NOMO-1 (cell line): ENCODE data around the gene GPR139.

Experiments
- DNase-seq, 2 experiments: peaks; one replicate each; lab custom pipeline; 2025; ENCODE audit not compliant: unreplicated experiment in 2 of 2; lab: John Stamatoyannopoulos, UW

The GPR139 gene

GRCh38 chr16:20056436-20056835 lies 17.3 kb downstream of the GPR139 start:
- no peak for DNase-seq

GRCh38 chr16:20053336-20053735 lies 20.4 kb downstream of the GPR139 start:
- no peak for DNase-seq

- no peak for DNase-seq
Observed at GRCh38 chr16:20051611-20052010, 22.1 kb downstream of the GPR139 start.

GRCh38 chr16:20051147-20051546 lies 22.5 kb downstream of the GPR139 start:
- no peak for DNase-seq

GRCh38 chr16:20049831-20050230 lies 23.9 kb downstream of the GPR139 start:
- DNase-seq = no peak

GRCh38 chr16:20045886-20046285 lies 27.8 kb downstream of the GPR139 start:
- DNase-seq = no peak

GRCh38 chr16:20042848-20043247 lies 30.8 kb downstream of the GPR139 start:
- DNase-seq = no peak

- no peak for DNase-seq
Observed at GRCh38 chr16:20041924-20042596, 31.6 kb downstream of the GPR139 start.

GRCh38 chr16:20040011-20040410 lies 33.7 kb downstream of the GPR139 start:
- no peak for DNase-seq

GRCh38 chr16:20029611-20030010 lies 44.1 kb downstream of the GPR139 start:
- DNase-seq = no peak

- DNase-seq = no peak
Observed at GRCh38 chr16:20026361-20027072, 47.2 kb downstream of the GPR139 start.

- peak in 1 of 2 experiments; percentile 8 for DNase-seq
Observed at GRCh38 chr16:20023190-20023589, 50.5 kb downstream of the GPR139 start.

GRCh38 chr16:20020976-20021375 lies 52.7 kb downstream of the GPR139 start:
- DNase-seq = no peak

GRCh38 chr16:20020083-20020482 lies 53.6 kb downstream of the GPR139 start:
- DNase-seq = no peak

- no peak for DNase-seq
Observed at GRCh38 chr16:20016234-20016633, 57.5 kb downstream of the GPR139 start.

GRCh38 chr16:20004931-20005330 lies 68.8 kb downstream of the GPR139 start:
- no peak for DNase-seq

- no peak for DNase-seq
Observed at GRCh38 chr16:20002936-20003335, 70.8 kb downstream of the GPR139 start.

- no peak for DNase-seq
Observed at GRCh38 chr16:20001856-20002707, 71.6 kb downstream of the GPR139 start.

GRCh38 chr16:19997734-19998133 lies 76.0 kb downstream of the GPR139 start:
- DNase-seq = no peak

- DNase-seq = no peak
Observed at GRCh38 chr16:19997264-19997663, 76.4 kb downstream of the GPR139 start.

GRCh38 chr16:19994466-19995170 lies 79.1 kb downstream of the GPR139 start:
- DNase-seq = no peak
